ENCODE data around the gene PLPPR5. TPM values are rescaled to one million over a fixed set of nuclear protein-coding genes. Genes with fewer than 3 reads are reported as not detected.
A peak's percentile ranks its signal among the peaks of the same experiment; 100 is the strongest.

Gene PLPPR5
- total and polyA plus RNA-seq, 8 donors, result 0.06 to 1.5 (median 0.17) TPM; not detected in 1

DNA sequence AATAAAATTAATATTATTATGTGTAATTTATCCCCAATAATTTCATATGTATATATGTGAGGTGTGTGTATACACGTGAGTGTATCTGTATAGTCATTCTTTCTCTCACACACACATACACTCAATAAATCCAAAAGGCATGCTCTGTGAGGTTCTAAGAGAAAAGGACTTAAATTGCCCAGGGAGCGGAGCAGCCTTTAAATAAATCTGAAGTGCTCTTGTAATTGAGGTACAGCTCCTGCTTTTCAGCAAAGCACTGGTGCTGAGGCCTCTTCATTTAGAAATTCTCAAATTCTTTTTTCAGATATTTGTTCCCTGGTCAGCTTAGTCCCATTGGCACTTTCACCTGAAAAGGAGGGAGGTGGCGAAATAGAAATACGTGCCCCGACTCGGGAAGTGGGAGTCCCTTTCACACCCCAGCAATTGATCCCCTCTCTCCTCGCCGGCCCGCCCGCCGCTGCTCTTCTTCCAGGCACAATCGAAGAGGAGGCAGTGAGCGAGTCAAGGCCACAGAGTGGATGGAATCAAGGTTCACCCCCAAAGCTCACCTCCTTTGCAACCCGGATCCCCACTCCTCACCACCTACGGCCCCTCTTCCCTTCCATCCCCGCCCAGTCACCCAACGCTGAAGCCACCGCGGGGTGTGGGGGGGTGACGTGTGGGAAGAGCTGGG is 944 bp downstream of the PLPPR5 start:
- peak overlapping the region in 1 of 4 donors; percentile 39 for H3K4me3 ChIP-seq

DNA sequence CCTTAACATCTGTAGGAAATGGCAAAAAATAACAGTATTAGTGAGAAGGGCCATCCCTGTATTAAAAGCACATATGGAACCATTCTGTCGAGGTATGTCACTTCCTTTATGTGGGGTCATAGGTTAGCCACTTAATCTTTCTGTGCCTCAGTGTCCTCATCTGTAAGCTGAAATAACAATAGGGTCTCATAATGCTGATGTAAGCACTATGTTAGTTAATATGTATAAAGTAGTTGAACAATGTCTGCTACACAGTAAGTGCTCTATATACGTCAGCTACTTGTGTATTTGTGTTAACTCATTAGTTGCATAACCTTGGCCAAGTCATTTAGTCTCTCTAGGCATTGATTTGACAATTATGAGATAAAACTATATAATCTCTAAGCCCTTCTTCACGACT is 11.8 kb downstream of the PLPPR5 start:
- no peak for ATAC-seq
- Histone ChIP-seq H3K27me3 (no peaks in the 10 kb centered on the region), H3K4me3 (no peak overlapping the region), H3K36me3 (no peaks in the 10 kb centered on the region), H3K4me1 (no peaks in the 10 kb centered on the region), H3K9me3 (no peaks in the 10 kb centered on the region), H3K27ac (no peak overlapping the region)
- 30 to 35% methylated on average over 3 of the region's 3 CpGs for WGBS, 2 donors
- DNase-seq, result no peak
- intact Hi-C loops (cut with DNase I), result no loop called here
- TF ChIP-seq, protein P1, sequence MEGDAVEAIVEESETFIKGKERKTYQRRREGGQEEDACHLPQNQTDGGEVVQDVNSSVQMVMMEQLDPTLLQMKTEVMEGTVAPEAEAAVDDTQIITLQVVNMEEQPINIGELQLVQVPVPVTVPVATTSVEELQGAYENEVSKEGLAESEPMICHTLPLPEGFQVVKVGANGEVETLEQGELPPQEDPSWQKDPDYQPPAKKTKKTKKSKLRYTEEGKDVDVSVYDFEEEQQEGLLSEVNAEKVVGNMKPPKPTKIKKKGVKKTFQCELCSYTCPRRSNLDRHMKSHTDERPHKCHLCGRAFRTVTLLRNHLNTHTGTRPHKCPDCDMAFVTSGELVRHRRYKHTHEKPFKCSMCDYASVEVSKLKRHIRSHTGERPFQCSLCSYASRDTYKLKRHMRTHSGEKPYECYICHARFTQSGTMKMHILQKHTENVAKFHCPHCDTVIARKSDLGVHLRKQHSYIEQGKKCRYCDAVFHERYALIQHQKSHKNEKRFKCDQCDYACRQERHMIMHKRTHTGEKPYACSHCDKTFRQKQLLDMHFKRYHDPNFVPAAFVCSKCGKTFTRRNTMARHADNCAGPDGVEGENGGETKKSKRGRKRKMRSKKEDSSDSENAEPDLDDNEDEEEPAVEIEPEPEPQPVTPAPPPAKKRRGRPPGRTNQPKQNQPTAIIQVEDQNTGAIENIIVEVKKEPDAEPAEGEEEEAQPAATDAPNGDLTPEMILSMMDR (IDR thresholded peaks at IDR 0.05), result no peak
- FAIRE-seq, result no peak

More for the DNA sequence above, 944 bp downstream of the PLPPR5 start:
- FAIRE-seq (no peak), ATAC-seq (peak in 1 of 4 donors; percentile 30), DNase-seq (peak in 3 of 6 donors; percentile 11 to 55 (median 46))
- H3K4me1 ChIP-seq, result no peaks in the 10 kb centered on the region
- H3K27ac ChIP-seq, result no peak overlapping the region
- no peaks in the 10 kb centered on the region for H3K36me3 ChIP-seq
- H3K27me3 ChIP-seq, result peaks cover 0 to 41% (median 2%) of the 10 kb centered on the region in 4 donors
- TF ChIP-seq, protein P1 (IDR thresholded peaks at IDR 0.05), result no peak
- no peaks in the 10 kb centered on the region for H3K9me3 ChIP-seq
- WGBS, 2 donors, result 13 to 19% methylated on average over 20 of the region's 20 CpGs
- intact Hi-C loops (cut with DNase I), result no loop called here

DNA sequence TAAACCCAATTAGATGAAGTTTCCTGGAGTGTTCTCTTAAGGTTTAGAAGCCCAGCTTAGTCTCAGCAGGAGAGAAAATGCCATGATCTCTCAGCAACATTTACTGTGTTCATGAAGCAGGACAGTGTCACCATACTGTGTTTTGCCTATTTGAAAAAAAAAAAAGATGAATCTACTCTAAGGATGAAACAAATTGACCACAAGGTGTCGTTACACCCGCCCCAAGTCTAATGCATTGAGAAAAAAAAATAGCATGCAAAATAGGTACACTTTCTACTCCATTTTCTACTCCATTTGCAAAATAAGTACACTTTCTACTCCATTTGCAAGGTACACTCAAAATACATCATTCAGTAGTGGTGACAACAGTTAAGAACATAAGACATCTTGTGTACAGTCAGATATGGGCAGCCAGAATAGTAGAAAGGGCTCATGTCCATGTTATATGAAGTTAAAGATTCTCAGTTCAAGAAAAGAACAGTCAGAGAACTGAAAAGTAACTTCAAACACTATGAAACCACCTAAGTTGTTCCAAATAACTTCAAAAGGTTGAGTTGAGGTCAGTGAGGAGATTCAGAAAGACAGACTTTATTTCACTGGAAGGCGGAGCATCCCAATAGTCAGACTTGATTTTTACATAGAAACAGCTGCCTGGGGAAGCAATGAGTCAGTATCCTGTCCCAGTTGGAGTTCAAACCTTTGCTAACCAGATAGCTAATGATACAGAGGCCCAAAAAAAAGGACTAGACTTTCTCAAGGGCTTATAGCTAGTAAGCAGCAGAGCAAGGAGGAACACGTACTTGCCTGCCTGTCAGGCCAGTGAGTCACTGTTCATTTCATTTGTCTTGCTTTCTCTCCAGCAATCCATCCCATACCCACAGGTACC is 13.3 kb downstream of the PLPPR5 start:
- ATAC-seq (peak in 1 of 4 donors; percentile 45), DNase-seq (no peak), FAIRE-seq (no peak)
- no peak overlapping the region for H3K4me3 ChIP-seq
- WGBS, 2 donors, result 53 to 62% methylated on average over 4 of the region's 4 CpGs
- H3K4me1 ChIP-seq, result no peaks in the 10 kb centered on the region
- TF ChIP-seq, protein P1 (IDR thresholded peaks at IDR 0.05), result no peak
- H3K27me3 ChIP-seq, result no peaks in the 10 kb centered on the region
- intact Hi-C loops (cut with DNase I), result no loop called here
- H3K9me3 ChIP-seq, result no peaks in the 10 kb centered on the region
- no peaks in the 10 kb centered on the region for H3K36me3 ChIP-seq
- H3K27ac ChIP-seq, result no peak overlapping the region

DNA sequence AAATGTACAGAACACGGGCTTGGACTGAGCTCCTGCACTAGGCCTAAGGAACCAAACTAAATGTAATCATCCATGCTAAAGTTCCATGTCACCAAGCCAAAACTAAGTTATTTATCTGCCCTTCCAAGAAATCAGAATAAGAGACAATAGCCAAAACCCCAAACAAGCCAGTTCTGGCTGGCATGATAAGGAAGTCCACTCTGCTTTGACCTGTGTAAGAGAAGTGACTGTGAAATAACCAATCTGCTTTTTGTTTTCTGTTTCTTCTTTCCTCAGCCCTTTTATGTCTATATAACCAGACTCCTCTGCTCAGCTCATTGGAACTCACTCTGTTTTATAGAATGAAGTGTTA is 15.1 kb downstream of the PLPPR5 start:
- Histone ChIP-seq H3K27me3 (no peaks in the 10 kb centered on the region), H3K4me1 (no peaks in the 10 kb centered on the region), H3K36me3 (no peaks in the 10 kb centered on the region), H3K4me3 (no peak overlapping the region), H3K9me3 (no peaks in the 10 kb centered on the region), H3K27ac (no peak overlapping the region)
- ATAC-seq, result no peak
- TF ChIP-seq, protein P1 (IDR thresholded peaks at IDR 0.05), result no peak
- intact Hi-C loops (cut with DNase I), result no loop called here
- DNase-seq, result no peak
- FAIRE-seq, result no peak
- WGBS, 2 donors, result 73 to 75% methylated on average over 1 of the region's 1 CpG

All from pancreas (tissue), 10 donors.